HG03378 (cell line): ENCODE measurements around the gene NETO1.

Experiments
- ATAC-seq: cut with Tn5 transposase; IDR thresholded peaks from one replicate; pipeline ENCODE4 v1.9.1; 2021; ENCODE audit warnings: mild to moderate bottlenecking, moderate library complexity; ENCODE audit not compliant: unreplicated experiment

The NETO1 gene, protein sequence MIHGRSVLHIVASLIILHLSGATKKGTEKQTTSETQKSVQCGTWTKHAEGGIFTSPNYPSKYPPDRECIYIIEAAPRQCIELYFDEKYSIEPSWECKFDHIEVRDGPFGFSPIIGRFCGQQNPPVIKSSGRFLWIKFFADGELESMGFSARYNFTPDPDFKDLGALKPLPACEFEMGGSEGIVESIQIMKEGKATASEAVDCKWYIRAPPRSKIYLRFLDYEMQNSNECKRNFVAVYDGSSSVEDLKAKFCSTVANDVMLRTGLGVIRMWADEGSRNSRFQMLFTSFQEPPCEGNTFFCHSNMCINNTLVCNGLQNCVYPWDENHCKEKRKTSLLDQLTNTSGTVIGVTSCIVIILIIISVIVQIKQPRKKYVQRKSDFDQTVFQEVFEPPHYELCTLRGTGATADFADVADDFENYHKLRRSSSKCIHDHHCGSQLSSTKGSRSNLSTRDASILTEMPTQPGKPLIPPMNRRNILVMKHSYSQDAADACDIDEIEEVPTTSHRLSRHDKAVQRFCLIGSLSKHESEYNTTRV

DNA sequence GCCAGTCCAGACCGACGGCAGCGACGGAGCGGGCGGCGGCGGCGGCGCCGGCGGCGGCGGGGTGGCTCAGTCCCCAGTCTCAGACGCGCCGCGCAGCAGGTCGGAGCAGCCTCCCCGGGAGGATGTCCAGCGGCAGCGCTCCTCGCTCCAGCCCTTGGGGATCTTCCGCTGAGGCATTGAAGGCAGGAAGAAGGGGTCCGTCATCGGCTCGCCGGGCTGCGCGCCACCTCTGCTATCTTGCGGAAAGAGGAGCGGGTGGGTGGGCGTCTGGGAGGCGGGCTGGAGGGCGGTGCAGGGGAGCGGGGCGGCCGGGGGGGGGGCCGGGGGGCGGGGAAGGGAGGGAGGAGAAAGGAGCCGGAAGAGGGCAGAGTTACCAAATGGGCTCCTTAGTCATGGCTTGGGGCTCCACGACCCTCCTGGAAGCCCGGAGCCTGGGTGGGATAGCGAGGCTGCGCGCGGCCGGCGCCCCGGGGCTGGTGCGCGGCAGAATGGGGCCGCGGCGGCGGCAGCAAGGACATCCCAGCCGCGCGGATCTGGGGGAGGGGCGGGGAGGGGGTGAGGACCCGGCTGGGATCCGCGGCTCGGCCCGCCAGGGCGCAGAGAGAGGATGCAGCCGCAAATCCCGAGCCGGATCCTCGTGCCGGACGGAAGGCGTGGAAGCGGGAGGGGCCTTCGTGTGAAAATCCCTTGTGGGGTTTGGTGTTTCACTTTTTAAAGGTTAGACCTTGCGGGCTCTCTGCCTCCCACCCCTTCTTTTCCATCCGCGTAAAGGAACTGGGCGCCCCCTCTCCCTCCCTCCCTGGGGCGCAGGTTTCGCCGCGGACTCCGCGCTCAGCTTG, at the start of gene NETO1:
Gene NETO1 (minus strand): TSS at position 242 of the 839 bp plus-strand sequence. CDS start 696 bp downstream, outside the sequence.
- no peak for ATAC-seq

- no peak for ATAC-seq
Observed at GRCh38 chr18:72910045-72910444, 42.3 kb upstream of the NETO1 start.

DNA sequence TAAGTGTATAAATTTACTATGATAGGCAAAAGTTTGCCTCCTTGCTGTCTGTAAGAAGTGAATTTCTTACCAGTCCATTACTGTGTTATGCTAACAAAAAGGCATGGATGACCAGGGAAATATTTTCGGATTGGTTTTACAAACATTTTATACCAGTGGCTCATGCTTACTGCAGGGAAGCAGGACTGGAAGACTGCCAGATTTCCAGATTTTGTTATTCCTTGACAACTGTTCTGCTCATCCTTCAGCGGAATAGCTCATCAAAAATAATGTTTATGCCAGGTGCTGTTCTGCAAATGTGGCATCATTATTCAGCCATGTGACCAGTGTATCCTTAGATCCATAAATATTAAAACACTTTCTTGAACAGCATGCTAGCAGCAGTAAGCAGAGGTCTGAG, 40.4 kb upstream of the NETO1 start:
- no peak for ATAC-seq

GRCh38 chr18:72903033-72903432, 35.2 kb upstream of the NETO1 start:
- ATAC-seq: no peak

GRCh38 chr18:72899338-72899737, 31.6 kb upstream of the NETO1 start:
- ATAC-seq: no peak

GRCh38 chr18:72898870-72899269, 31.1 kb upstream of the NETO1 start:
- no peak for ATAC-seq

DNA sequence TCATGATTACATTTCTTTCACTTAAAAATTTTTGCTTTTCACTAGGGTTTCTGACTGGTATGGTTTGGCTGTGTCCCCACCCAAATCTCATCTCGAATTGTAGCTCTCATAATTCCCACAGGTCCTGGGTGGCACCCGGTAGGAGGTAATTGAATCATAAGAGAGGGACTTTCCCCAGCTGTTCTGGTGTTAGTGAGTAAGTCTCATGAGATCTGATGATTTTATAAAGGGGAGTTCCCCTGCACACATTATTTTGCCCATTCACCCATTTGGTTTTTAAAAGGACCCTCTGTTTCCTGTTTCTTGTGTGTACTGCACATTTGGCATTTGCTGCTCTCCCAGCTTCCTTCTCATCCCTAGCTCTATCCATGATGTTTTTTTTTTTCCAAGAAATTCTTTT, 27.8 kb upstream of the NETO1 start:
- peak; percentile 53 for ATAC-seq

- ATAC-seq: no peak
Observed at GRCh38 chr18:72878561-72878960, 10.8 kb upstream of the NETO1 start.

GRCh38 chr18:72878143-72878542, 10.4 kb upstream of the NETO1 start:
- no peak for ATAC-seq

GRCh38 chr18:72871091-72871490, 3.3 kb upstream of the NETO1 start:
- ATAC-seq: no peak

DNA sequence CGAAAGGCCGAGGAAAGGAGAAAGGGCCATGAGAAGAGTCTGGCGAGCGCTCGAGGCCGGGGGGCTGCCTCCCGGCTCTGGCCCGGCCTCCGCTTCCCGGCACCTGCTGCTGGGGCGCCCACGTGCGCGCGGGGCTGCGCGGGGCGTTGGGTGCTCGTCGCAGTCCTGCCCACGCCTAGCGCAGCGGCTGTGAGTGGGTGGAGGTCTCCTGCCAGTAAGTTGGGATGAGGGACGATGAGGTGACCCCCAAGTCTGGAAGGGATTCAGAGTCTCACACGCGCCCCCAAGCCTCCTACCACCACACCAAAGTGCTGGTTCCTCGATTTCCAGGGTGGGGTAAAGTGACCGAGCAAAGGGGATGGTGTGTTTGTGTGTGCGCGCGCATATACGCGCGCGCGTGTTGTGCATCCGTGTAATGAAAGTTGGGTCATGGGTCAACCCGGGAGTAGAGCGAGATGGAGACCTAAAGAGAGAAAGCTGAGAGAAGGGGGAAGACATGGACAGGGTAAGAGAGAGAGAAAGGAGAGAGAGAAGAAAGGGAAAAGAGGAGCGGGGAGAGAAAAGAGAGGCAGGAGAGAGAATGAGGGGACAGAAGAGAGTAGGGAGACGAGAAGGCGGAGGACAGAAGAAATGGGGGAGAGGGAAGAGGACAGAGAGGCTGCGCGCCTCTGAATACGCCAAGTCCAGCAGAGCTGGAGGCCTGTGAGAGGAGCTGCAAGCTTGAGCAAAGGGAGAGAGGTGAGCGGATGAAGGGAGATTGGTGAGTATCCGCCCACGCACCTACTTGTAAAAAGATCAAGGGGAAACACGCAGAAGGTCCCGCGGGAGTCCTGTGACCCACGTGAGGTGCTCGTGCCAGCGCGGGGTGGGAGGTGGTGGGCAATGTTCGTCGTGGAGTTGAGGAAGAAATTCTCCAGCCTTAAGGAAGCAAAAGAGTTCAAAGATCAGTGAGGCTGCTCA, 1.7 kb upstream of the NETO1 start:
- peak; percentile 41 for ATAC-seq

GRCh38 chr18:72868585-72869225, 918 bp upstream of the NETO1 start:
- no peak for ATAC-seq

DNA sequence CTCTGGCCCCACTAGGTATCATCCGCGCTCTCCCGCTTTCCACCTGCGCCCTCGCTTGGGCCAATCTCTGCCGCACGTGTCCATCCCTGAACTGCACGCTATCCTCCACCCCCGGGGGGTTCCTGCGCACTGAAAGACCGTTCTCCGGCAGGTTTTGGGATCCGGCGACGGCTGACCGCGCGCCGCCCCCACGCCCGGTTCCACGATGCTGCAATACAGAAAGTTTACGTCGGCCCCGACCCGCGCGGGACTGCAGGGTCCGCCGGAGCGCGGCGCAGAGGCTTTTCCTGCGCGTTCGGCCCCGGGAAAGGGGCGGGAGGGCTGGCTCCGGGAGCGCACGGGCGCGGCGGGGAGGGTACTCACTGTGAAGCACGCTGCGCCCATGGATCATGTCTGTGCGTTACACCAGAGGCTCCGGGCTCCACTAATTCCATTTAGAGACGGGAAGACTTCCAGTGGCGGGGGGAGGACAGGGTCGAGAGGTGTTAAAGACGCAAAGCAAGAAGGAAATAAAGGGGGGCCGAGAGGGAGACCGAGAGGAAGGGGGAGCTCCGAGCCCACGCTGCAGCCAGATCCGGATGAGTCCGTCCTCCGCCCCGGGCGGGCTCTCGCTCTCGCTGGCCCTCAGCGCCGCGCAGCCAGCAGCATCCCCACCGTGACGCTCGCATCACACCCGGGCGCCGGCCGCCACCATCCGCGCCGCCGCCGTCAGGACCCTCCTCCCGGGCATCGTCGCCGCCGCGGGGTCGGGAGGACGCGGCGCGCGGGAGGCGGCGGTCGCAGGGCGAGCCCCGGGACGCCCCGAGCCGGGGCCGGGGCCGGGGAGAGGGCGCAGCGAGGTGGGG, 664 bp downstream of the NETO1 start:
- no peak for ATAC-seq

GRCh38 chr18:72866442-72866900, 1.3 kb downstream of the NETO1 start:
- no peak for ATAC-seq

DNA sequence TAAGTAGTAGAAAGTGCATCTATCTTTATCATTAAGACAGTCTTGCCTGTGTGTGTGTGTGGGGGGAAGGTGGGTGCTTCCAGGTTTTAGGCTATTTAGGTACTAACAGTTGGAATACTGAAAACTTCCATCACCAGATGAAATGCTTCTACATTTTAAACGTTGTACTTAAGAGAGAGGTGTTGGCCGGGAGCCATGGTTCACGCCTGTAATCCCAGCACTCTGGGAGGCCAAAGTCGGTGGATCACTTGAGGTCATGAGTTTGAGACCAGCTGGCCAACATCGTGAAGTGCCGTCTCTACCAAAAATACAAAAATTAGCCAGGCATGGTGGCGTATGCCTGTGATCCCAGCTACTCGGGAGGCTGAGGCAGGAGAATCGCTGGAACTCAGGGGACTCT, 4.0 kb downstream of the NETO1 start:
- ATAC-seq: no peak

DNA sequence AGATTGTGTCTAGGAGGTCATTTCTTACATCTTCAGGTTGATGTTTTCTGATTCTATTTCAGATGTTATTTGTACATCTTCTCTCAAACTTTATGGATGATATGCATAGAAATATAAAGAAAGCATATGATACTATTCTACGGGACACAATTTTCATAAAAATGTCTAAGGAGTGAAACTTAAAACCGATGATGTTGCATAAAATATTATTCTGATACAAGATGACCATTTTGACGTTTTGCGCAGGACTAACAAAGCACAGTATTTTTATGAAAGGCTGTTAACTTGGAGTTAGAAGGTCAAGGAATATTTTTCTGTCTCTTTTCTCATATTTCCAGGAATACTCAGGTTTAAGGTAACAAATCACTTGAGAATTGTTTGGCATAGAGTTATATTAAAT, 8.7 kb downstream of the NETO1 start:
- ATAC-seq: no peak

- no peak for ATAC-seq
Observed at GRCh38 chr18:72849671-72850070, 18.1 kb downstream of the NETO1 start.

GRCh38 chr18:72848503-72849237, 19.1 kb downstream of the NETO1 start:
- no peak for ATAC-seq
